SH-SY5Y (cell line): ENCODE results near the gene MRPL55.

Experiments
- GATA2 ChIP-seq: IDR thresholded peaks from 2 replicates; pipeline ENCODE4 v1.6.1; 2011; ENCODE audit warnings: mild to moderate bottlenecking, low read depth, low read length
- GATA3 ChIP-seq: IDR thresholded peaks from 2 replicates; pipeline ENCODE4 v1.6.1; 2011; ENCODE audit warnings: low read depth, mild to moderate bottlenecking, low read length, moderate library complexity

MRPL55 gene

DNA sequence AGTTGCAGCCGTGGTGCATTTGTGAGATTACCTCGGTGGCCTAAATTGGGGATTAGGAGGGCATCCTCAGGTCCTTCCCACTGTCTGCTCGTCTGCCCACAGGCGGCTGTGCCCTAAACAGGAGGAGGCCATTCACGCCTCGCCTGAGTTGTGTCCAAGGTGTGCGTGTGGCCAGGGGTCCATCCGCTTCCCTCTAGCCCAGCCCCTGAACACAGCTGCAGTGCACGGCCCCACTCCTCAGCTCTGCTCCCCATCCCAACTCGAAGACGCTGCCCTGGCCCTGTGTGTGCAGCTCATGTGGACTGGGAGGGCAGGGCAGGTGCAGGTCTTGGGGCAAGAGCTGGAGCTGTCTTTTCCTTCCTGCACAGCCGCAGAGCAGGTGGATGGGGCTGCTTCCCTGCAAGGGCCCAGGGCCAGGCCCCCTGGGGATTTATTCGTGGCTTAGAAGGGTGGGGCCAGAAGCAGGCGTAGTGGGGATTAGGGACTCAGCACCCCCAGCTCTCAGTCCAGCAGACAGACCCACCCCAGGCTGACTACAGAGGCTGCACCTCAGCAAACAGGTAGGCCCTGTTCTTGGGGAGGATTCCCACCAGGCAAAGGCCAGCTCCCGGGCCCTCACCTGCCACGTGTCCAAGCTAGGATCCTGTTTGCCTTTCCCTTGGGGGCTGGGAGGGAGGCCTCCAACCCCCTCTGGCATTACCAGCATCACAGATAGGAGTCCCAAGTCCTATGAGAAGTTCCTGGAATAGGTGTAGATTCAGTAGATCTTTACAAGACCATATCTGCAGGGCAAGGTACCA, 35.3 kb upstream of the MRPL55 start:
- TF ChIP-seq GATA3: no peak
- no peak for TF ChIP-seq GATA2

DNA sequence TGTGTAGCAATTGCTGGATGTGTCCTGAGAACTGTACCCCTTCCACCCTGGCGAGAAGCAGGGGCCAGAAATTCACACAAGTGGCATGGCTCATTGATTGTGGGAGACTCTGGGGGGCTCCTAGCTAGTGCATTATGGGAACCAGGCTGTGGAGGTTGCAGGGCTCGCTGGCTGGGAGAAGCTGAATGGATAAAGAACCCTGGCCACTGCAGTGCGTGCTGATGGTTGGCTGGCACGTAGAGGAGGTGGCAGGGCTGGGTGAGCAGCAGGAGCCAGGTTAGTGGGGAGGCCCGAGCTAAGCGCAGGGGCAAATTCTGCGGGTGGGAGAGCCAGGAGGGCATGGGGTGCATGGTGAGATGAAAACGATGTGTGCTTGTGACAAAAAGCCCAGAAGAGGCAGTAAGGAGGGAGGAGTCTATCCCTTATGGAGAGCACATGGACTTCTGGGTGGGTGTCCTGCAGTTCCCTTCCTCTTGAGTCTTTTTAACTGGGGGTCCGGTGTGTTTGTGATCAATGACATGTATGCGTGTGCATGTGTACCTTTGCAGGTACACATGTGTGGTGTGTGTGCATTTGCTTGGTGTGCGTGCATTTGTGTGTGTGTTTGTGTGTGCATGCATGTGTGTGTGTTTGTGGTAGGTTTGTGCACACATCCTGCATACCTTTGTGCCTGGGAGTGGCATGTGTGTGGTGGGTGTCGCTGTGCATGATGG, 34.5 kb upstream of the MRPL55 start:
- TF ChIP-seq GATA3 (no peak), GATA2 (no peak)

DNA sequence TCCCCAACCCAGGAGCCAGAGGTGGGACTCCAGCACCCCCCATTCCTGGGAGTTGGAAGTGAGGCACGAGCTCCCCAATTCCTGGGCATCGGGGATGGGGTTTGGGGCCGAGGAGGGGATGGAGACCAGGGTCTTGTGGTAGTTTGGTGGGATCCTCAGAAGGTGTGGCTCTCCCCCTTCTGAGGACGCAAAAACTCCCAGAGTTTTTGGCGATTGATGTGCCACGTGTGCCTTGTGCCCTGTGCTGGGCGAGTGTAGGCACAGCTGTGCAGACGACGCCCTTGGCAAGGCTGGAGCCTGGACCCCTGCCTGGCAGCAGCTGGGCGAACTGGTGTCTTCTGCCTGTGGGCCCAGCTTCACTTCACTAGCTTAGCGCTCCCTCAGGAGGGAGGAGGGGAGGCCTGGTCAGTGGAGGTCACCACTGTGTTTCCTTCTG, 33.6 kb upstream of the MRPL55 start:
- TF ChIP-seq GATA3: no peak
- no peak for TF ChIP-seq GATA2

DNA sequence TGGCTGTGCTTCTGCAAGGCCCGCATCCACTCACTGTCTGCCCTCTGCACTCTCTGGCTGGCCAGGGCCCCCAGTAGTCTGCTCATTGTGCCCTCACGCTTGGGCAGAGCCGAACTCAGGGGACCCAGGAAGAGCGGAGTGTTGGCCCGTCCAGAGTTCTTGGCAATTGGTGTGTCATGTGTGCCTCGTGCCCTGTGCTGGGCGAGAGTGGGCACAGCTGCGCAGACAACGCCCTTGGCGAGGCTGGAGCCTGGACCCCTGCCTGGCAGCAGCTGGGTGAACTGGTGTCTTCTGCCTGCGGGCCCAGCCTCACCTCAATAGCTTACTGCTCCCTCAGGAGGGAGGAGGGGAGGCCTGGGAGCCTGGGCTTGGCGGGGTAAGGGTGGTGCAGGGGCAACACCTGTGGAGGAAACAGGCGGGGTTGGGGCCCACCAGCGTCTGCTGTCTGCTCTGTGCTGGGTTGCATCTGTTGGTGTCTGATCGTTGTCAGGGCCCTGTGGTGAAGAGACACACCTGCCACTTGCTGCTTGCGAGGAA, 33.1 kb upstream of the MRPL55 start:
- TF ChIP-seq GATA3 (no peak), GATA2 (no peak)

DNA sequence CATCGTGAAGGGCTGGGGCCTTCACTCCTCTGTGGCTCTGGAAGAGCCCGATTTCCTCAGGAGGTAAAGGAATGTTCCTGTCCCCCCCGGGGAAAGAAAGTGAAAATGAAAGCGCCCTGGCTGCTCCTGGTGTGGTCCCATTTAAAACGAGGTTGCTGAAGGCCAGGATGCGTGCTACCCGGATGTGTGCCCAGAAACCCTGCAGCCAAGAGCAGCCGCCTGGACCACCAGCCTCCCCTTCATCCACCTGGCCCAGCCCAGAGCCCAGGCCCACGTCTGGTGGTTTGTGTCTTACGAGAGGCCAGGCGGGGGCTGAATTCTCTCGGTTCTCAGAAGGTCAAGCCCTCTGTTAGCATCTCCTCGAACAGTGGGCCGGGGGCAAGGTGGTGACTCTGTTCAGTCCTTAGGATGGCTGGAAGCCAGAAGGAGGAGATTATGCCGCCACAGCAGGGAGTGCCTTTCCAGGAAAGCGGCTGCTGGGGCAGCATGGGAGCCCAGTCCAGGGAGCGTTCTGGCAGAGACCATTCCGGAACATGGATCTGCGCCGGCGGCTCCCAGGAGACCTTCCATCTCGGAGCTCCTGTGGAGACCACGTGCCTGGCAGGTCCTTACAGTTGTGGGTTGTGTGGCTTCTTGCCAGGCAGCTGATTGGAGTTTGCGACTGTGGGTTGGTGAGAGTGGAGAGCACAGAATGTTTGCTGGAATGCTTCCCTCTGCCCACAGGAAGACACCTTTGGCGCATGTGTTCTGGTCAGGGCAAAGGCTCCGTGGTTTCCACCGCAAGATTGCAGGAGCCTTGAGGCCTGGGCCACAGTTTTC, 32.3 kb upstream of the MRPL55 start:
- TF ChIP-seq GATA3: no peak
- no peak for TF ChIP-seq GATA2

DNA sequence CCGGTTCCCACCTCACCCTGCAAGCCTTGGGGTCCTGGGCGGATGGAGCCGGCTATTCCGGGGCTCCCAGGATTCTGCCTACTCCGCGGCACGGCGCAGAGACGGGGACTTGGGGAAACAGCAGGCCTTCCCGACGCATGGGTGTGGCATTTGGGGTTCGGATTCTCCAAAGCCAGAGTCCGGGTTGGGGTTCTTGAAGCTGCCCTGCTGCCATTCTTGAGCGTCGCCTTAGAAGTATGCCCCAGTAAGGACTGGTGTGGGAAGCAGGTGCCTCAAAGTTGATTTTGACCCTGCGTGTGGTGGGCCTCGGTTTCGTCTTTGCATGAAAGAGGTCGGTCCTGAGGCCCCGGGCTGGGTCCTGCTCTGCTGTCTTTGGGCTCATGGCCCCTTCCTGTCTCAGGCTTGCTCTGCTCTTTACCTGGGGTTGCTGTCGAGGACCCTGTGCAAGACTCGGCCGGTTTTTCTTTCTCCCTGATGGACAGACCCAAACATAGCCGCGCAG, 31.7 kb upstream of the MRPL55 start:
- TF ChIP-seq GATA2 (no peak), GATA3 (no peak)

DNA sequence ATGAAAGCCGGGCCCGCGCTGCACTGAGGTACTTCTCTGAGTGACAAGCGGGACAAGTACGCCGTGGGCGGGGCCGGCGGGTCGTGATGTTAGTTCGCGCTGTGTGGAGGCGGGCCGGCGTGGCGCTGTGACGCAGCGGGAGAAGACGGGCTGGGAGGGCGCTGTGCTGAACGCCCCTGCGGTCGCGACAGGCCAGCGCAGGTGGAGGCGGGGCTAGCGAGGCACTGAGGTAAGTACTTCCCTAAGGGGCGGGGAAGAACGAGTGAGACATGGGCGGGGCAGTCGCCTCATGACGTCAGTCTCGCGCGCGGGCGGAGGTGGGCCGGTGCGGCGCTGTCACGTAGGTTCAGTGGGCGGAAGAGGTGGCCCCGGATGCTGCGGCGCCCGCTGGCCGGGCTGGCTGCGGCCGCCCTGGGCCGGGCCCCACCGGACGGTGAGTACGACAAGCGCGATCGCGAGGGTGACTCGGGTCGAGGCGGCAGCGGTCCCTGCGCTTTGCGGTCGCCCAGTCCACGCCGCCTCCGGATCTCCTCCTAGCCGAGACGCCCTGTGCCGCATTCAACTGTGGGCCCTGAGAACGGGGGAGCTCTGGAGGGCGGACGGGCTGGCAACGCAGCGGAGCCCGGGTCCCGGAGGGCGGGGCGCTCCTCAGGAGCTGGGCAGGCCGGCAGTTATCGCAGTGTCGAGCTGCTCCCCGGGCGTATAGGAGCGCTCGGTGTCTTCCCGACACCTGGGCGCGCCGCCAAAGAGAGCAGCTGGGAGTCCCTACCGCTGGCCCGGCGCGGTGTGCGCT, 31.0 kb upstream of the MRPL55 start, which contains the start of gene GUK1:
GUK1 (plus strand) TSS at position 349 of the 793 bp plus-strand sequence; CDS start at position 373, 24 bp downstream.
- TF ChIP-seq GATA2: no peak
- no peak for TF ChIP-seq GATA3

DNA sequence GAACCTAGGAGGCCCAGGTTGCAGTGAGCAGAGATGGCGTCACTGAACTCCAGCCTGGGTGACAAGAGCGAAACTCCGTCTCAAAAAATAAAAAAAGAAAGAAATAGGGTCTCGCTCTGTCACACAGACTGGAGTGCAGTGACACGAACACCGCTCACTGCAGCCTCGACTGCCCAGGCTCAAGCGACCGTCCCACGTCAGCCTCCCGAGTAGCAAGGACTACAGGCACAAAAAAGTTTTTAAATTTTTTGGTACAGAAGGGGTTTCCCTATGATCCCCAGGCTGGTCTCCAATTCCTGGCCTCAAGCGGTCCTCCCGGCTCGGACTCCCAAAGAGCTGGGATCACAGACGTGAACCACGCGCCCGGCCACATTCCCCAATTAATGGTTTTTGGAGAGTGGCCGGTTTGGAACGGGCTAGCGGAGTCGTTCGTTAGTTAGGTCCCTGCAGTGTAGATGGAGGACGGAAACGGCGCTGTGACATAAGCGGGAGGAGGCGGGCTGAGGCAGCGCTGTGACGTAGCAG, 30.4 kb upstream of the MRPL55 start:
- TF ChIP-seq GATA3 (no peak), GATA2 (no peak)

DNA sequence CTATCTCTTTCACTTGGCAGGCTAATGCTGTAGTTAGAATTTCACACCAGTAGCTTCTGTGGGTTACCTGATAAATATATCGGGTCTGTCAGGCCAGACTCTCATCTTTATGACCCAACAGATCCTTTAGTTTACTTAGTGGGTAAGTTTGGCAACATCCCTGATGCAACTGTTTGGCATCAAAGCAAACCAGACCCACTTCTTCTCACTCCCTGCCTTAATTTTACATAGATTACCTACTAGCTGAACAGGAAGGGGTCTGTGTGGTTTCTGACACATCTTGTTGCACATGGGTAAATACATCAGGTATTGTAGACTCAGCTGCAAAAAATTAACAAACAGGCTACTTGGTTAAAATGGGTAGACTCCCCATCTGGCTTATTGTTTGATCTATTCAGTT, 27.8 kb upstream of the MRPL55 start:
- TF ChIP-seq GATA2 (no peak), GATA3 (no peak)

DNA sequence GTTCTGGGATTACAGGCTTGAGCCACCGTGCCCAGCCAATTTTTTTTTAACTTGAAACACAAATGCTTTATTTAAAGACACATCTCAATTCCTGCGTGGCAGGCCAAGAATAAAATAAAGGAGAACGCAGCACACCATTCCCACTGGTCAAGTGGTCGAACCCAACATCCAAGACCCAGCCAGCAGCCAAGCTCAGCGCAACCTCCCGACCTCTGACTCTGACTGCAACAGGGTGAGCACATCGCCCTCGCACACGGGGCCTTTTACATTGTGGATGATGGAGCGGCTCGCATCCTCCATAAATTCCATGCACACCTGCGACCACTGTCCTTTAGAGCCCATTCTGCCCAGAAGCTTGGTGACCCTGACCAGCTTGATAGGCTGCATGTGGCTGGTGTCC, 25.5 kb upstream of the MRPL55 start:
- TF ChIP-seq GATA2 (no peak), GATA3 (no peak)

DNA sequence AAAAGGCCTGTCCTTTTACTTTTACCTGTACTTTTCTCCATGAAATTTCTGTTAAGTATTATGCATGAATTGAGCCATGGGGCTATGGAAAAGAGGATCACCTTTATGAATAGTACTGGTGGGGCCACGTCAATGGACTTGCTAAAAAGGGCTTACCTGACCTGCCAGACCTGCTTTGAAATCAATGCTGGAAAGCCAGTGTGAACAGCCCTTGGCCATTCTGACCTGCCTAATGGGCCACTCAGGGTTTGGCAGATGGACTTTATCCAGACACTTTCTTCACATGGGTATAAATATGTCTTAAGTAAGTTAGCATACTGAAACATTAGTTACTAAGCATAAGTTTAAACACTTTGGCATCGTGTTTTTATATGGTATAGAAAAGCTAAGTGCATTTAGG, 22.7 kb upstream of the MRPL55 start:
- TF ChIP-seq GATA2: no peak
- no peak for TF ChIP-seq GATA3

DNA sequence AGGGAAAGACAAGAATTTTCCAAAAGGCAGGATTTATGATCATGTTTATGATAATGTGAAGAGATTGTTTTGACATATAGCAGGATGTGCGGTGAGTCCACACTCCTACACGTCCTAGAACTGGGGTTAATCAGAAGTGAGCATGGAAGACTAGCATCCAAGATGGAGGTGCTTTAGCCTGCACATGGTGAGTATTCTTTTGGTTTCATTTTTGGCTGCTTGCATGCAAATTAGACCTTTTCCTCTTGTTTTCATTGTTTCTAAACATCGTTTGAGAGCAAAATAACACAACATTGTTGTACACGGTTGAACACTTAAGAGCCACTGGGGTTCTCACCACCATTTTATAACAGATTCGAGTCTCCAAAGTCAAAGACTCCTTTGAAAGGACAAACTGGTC, 16.1 kb upstream of the MRPL55 start:
- no peak for TF ChIP-seq GATA2
- TF ChIP-seq GATA3: no peak

DNA sequence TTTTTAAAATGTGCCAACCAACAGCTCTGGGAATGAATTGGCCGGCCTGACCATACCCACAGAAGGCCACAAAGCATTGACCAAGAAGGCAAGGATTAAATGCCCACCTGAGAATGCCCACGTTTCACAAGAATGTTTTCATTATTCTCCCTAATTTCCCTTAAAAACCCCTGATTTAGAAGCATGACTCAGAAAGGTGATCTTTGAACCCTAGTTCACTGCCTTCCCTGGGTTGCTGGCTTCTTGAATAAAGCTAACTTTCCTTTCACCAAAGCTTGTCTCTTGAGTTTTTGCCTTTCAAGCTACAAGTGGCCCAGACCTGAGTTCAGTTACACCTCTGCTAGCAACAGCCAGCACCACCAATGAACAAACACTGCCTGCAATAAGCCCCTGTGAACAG, 14.4 kb upstream of the MRPL55 start:
- TF ChIP-seq GATA2 (no peak), GATA3 (no peak)
